HG03095 (cell line): ENCODE data around the gene HOMER2.
"Not testable (repeated sequence)": the region's sequence is repeated elsewhere in the genome, so short reads cannot be mapped to it uniquely, and the experiment has no call there.

ENCODE experiments used
- ATAC-seq: cut with Tn5 transposase; IDR thresholded peaks from one replicate; pipeline ENCODE4 v1.9.1; 2021; ENCODE audit warnings: moderate library complexity; ENCODE audit not compliant: unreplicated experiment

HOMER2 gene

DNA sequence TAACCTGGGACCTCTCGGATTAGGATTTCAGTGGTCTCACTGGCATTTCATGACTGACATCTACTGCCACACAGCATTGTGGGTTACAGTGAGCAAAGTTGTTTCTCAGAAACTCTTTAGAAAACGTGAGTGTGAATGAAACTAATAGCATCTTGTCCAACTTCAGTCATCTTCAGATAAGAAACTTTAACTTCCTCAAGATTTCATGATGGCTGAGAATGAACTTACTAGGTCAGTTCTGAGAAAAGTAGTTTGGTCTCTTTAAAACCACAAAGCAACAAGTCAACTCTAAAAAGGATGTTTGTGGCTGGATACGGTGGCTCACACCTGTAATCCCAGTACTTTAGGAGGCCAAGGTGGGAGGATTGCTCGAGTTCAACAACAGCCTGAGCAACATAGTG is 14.2 kb upstream of the HOMER2 start:
- ATAC-seq, result peak; percentile 81

GRCh38 chr15:82964890-82965289 is 12.4 kb upstream of the HOMER2 start:
- no peak for ATAC-seq

DNA sequence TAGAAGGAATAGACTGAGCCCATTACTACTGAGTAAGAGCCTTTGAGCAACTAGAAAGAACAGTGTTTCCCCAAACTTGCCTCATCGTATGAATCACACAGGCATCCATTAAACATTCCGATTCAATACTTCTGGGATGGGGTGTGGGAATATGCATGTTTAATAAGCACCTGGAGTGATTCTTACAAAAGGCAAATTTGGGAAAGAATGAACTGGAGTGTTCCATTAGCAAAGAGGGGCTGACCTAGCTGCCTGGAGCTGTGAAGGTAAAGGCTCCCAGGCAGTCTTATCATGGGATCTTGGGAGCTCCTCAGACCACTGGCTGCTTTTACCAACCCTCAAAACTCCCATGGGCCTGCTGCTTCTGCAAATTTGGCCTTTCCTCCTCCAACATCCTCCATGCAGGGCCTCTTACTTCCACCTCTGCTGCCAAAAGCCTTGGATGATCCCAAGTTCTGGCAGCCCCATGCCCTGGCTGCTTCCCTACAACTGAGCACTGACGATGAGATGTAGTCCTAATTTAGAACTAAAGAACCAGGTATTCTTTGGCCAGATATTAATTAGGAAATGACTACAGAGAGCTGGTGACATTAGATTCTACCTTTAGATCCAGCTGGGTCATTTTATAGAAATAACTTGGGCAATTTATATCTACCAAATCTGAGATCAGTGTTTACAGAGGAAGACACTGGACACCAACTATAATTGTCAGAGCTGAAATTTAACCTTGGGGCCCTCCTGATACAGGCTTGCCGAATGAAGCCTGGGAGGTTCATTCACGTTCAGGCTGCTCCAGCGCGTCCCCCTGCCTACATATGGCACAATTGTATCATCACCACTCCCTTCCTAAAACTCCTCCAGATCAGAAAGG is 11.2 kb upstream of the HOMER2 start:
- no peak for ATAC-seq

- no peak for ATAC-seq
Observed at GRCh38 chr15:82960766-82961165, 8.2 kb upstream of the HOMER2 start.

DNA sequence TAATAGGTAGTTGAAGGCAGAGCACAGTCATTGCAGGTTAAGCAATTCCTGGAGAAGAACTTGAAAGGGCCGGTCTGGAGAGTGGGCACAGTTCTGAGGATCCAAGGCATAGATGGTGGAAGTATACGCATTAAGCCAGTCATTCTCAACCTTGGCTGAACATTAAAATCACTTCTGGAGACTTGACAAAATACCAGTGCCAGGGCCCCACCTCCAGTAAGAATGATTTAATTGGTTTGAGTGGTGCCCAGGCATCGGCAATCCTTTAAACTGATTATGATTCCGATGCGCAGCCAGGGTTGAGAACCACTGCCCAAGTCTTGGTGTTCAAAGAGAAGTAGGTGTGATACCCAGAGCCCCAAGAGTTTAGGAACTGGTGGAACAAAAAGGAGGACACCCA is 6.9 kb upstream of the HOMER2 start:
- no peak for ATAC-seq

- no peak for ATAC-seq
Observed at GRCh38 chr15:82958638-82959037, 6.1 kb upstream of the HOMER2 start.

- no peak for ATAC-seq
Observed at GRCh38 chr15:82951472-82952157, 905 bp downstream of the HOMER2 start.

GRCh38 chr15:82950746-82951370 is 1.7 kb downstream of the HOMER2 start:
- ATAC-seq, result no peak

- ATAC-seq, result no peak
Observed at GRCh38 chr15:82950295-82950694, 2.2 kb downstream of the HOMER2 start.

DNA sequence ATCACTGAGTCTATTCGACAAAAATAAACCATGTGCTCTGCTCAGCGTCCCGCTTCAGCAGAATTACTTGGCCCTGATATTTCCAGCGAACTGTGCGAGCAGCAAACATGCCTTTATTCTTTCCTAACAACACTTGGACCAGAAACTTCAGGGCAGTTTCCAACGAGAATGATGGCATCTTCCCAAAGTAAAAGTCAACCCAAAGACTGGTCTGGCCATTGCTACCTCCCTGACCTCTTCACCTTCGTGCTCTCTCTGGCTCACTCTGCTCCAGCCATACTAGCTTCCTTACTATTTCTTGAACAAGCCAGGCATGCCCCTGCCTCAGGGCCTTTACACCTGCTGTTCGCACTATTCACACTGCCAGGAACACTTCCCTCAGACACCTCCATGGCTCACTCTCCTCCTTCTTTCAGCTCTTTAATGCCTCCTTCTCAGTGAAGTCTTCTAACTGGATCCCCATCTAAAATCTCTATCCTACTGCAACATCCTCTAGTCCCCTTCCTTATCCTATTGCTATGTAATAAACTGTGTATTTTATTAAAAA is 6.3 kb downstream of the HOMER2 start:
- no peak for ATAC-seq

DNA sequence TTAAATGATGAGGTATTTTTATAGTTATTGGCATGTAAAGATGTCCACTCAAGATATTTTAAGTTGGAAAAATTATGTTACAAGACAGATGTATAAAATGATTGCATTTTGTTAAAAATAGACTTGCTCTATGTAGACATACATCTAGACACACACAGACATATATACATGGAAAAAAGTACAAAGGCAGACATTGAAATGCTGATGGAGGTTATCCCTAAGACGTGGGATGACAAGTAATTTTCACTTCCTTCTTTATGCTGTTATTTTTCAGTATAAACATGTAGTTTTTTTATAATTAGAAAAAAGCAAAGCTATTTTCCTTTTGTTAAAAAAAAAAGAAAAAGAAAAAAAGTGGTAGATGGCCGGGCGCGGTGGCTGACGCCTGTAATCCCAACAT is 7.2 kb downstream of the HOMER2 start:
- ATAC-seq, result no peak

- ATAC-seq, result no peak
Observed at GRCh38 chr15:82944821-82945220, 7.7 kb downstream of the HOMER2 start.

DNA sequence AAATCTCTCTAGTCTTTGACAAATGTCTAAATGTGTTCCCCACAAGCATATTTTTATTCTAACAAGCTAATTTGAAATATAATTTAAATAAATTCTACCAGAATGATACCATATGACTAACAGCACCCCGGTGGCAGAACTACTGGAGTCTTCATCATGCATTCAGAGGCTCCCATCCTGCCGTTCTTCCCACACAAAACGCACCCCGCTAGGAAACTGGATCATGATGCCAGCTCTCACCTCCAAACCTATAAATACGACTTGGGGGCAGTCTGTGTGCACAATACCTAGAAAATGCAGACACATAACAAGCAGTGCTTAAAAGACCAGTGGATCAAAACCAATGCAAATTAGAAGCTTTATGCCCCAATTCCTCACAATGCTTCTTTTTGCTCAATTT is 8.5 kb downstream of the HOMER2 start:
- no peak for ATAC-seq

GRCh38 chr15:82943176-82943575 is 9.3 kb downstream of the HOMER2 start:
- ATAC-seq, result no peak

DNA sequence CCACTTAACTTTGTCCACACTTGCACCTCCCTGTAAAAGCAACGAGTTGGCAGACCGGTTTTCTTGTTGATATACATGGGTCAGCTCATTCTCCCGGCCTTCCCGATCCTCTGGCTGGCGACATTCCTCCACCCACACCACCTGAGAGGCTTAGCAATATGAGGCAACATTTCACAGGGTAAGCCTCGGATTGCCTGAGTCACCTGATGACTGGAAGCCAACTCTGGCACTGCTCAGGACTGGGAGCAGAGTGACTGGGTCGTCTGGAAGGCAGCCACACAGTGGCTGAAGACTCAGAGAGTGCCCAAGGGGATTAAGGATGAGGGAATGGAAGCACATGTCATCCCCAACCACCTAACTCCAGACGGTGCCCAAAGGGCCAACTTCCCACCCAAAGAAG is 9.8 kb downstream of the HOMER2 start:
- ATAC-seq, result no peak

- not testable (repeated sequence) for ATAC-seq
Observed at GRCh38 chr15:82939678-82940077, 12.8 kb downstream of the HOMER2 start.

DNA sequence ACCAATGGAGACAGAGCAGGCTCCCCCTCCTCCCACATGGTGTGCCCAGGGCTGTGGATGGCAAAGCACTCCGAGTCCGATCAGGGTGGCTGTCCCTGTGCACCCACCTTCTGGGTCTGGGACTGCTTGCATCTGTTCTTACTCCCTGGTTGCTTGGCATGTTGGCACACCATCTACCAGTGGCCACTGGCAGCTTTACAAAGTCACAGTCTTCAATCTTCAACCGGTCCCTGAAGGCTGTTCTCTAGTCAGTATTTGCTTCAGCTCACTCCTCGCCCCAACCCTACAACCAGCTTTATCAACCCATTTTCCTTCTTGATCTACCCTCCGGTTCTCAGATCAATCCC is 14.8 kb downstream of the HOMER2 start:
- no peak for ATAC-seq

DNA sequence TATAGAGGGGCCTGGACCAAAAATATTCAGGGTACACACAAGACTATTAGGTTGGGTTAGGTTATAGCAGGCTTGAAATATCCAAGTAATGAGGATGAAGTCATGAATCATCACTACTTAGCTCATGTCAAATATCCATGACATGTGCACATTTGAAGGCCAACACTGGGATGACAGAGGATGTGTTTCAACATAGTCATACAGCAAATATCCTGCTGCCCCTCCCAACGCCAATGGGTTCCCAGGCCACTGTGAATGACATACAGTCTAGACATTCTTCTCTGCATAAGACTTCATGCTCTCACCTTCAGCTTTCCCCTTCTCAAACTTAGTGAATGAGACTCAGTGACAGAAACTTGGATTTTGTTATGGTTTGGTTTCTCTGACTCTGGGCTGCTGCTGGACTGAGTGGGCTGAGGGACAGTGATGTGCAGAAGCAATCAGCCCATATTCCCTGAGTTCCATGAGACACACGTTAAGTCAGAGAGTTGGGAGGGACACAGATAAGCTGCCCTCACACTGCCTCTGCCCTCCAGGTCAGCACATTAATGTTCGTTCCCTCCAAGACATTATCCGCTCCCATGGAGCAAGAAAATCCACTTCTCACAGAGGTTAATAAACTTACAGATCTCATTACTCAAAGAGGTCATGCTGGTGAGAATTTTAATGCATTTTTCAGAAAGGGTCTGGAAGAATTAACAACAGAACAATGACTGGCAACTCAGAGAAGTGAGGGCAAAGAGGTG is 15.4 kb downstream of the HOMER2 start:
- ATAC-seq, result no peak

DNA sequence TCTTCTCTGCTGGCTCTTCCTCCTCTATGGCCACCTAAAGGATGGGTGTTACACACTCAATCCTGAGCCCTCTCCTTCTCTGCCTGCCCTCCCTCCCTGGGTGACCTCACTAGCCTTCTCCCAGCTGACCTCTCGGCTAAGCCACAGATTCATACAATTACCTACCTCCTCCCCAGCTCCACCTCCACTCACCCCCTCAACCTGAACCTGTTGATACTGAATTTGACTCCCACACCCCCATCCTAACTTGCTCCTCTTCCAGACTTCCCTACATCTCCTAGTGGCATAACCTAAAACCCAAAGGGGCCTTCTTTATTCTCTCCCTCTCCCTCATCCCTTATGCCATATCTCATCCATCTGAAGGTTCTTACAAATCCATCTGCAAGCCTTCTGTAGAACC is 17.1 kb downstream of the HOMER2 start:
- no peak for ATAC-seq

DNA sequence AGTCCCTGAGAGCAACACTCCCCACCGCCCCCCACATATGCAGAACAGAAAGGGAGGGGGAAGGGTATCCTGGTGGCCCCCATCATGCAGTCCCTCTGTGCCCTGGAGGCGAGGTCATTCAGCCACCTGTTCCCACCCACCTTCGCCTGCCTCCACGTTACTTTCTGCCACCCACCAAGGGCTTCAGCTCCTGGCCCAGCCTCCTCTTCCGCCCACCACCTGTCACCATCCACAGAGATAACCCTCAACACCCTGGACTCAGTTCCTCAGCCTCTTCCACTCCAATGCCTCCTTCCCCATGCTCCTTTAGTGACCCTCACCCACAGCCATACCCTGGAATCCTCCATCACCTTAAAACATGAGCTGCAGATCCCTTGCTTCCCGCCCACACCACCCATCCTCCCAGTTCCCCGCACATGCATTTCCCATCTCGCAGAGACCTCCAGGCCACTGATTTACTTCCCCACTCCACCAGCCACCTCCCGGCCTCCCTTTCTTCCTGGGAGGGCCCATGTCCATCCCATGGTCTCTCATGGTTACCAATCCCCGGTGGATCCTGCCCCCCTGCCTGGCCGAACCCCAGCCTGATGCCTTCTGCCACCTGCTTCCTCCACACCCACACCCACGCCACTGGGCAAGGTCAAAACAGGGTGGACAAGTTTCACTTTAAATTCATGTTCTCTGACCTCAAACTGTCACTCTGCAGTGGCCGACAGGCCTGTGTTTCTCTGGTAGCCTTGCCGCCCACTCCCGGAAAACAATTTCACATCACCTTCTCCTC is 18.2 kb downstream of the HOMER2 start:
- ATAC-seq, result no peak
